ENCODE measurements around the gene SERPINA6. TPM values are rescaled to one million over a fixed set of nuclear protein-coding genes. Genes with fewer than 3 reads are reported as not detected.

The SERPINA6 gene
- total RNA-seq, 1 experiment from 2014 or later = not detected

GRCh38 chr14:94314890-94315289, 8.2 kb downstream of the SERPINA6 start:
- TF ChIP-seq POLR2AphosphoS5 (IDR thresholded peaks at IDR 0.05; ENCODE audit: low read depth, low read length) = no peak
- no peak for TF ChIP-seq TCF7L2 (IDR thresholded peaks at IDR 0.05; ENCODE audit: low read depth, low read length)
- no peak for TF ChIP-seq REST (IDR thresholded peaks at IDR 0.05; ENCODE audit: insufficient read depth in 1 of 2, low read depth in 2 of 2, low read length in 1 of 2)
- no peak for TF ChIP-seq CTCF (IDR thresholded peaks at IDR 0.05)
- no peak for TF ChIP-seq SIN3A (IDR thresholded peaks at IDR 0.05; ENCODE audit: borderline replicate concordance, insufficient read depth, low read depth, low read length)
- CTCF ChIA-PET = no interaction called here
- Histone ChIP-seq H3K27me3 (ENCODE audit: control insufficient read depth, insufficient read depth, low read length) (no peaks in the 10 kb centered on the region), H3K4me3 (ENCODE audit: low read depth in 2 of 2, low read length in 2 of 2) (no peak overlapping the region), H3K9me3 (ENCODE audit: control insufficient read depth, insufficient read depth, low read depth, low read length) (no peaks in the 10 kb centered on the region), H3K4me1 (ENCODE audit: control insufficient read depth, insufficient read depth, low read length) (no peaks in the 10 kb centered on the region), H3K27ac (ENCODE audit: low read length) (no peak overlapping the region), H3K36me3 (ENCODE audit: control insufficient read depth, insufficient read depth, low read length) (no peaks in the 10 kb centered on the region)
- POLR2A ChIA-PET = no interaction called here
- in situ Hi-C loops (cut with HindIII; ENCODE audit: low pct_unique_long_range_greater_than_20kb, low sequenced_read_pairs) = no loop called here
- ATAC-seq (no peak), DNase-seq (ENCODE audit: low read depth, low spot score) (no peak)
- intact Hi-C loops (cut with micrococcal nuclease; ENCODE audit: unreplicated experiment) = no loop called here
- no TSS peak for BruUV-seq (replicated peaks)

- ATAC-seq (no peak), DNase-seq (ENCODE audit: low read depth, low spot score) (no peak)
- no peak overlapping the region for H3K27ac ChIP-seq (ENCODE audit: low read length)
- POLR2A ChIA-PET = interaction anchor here (0.8 kb wide), 1 partner anchor 145 kb away, joined by 3 read pairs; no protein-coding TSS in a partner anchor
- no peaks in the 10 kb centered on the region for H3K36me3 ChIP-seq (ENCODE audit: control insufficient read depth, insufficient read depth, low read length)
- TF ChIP-seq POLR2AphosphoS5 (IDR thresholded peaks at IDR 0.05; ENCODE audit: low read depth, low read length) (no peak), CTCF (IDR thresholded peaks at IDR 0.05) (no peak), SIN3A (IDR thresholded peaks at IDR 0.05; ENCODE audit: borderline replicate concordance, insufficient read depth, low read depth, low read length) (no peak), REST (IDR thresholded peaks at IDR 0.05; ENCODE audit: insufficient read depth in 1 of 2, low read depth in 2 of 2, low read length in 1 of 2) (no peak), TCF7L2 (IDR thresholded peaks at IDR 0.05; ENCODE audit: low read depth, low read length) (no peak)
- intact Hi-C loops (cut with micrococcal nuclease; ENCODE audit: unreplicated experiment) (no loop called here), in situ Hi-C loops (cut with HindIII; ENCODE audit: low pct_unique_long_range_greater_than_20kb, low sequenced_read_pairs) (no loop called here)
- no TSS peak for BruUV-seq (replicated peaks)
- CTCF ChIA-PET = no interaction called here
- H3K27me3 ChIP-seq (ENCODE audit: control insufficient read depth, insufficient read depth, low read length) = no peaks in the 10 kb centered on the region
- H3K4me3 ChIP-seq (ENCODE audit: low read depth in 2 of 2, low read length in 2 of 2) = no peak overlapping the region
- no peaks in the 10 kb centered on the region for H3K4me1 ChIP-seq (ENCODE audit: control insufficient read depth, insufficient read depth, low read length)
- H3K9me3 ChIP-seq (ENCODE audit: control insufficient read depth, insufficient read depth, low read depth, low read length) = no peaks in the 10 kb centered on the region
These were observed 9.0 kb downstream of the SERPINA6 start for GRCh38 chr14:94313991-94314655.
